SK-N-SH (cell line): ENCODE results near the gene FAM174B. TPM values are rescaled to one million over a fixed set of nuclear protein-coding genes. Genes with fewer than 3 reads are reported as not detected.

Experiments used
- CTCF ChIA-PET: fragments of 300-600, 350-600 bp; formaldehyde crosslinking; extraction: SDS; loops from one replicate; lab custom pipeline; 2021; lab: Yijun Ruan, JAX
- POLR2A ChIA-PET: fragments of 350-600 bp; sonication (Branson Sonifier 250); formaldehyde crosslinking; extraction: SDS; loops from one replicate; lab custom pipeline; 2020; ENCODE audit warnings: antibody characterized with exemption, inconsistent platforms; lab: Yijun Ruan, JAX
- DNase-seq: peaks from one replicate; pipeline ENCODE4 v3.0.0; 2012
- H2AFZ ChIP-seq: fragments of 200-600 bp; sonication (generic); 2 replicates; pipeline ENCODE4 v1.8.1; 2016; ENCODE audit warnings: antibody characterized with exemption, mild to moderate bottlenecking, low read depth
- H3F3A ChIP-seq: fragments of 200-600 bp; sonication (generic); replicated peaks from 2 replicates; pipeline ENCODE3; 2016; ENCODE audit warnings: antibody characterized with exemption, mild to moderate bottlenecking; ENCODE audit not compliant: insufficient read depth
- H3K27ac ChIP-seq, 2 experiments: fragments of 200-500 bp in 1 of 2; fragments of 200-600 bp in 1 of 2; sonication (Bioruptor generic) in 1 of 2; sonication (generic), shearing (Covaris generic) in 1 of 2; 2 replicates each; pipeline versions ENCODE4 v1.5.1 to v1.6.1; 2014 to 2016; ENCODE audit warnings: low read depth in 2 of 2, inconsistent platforms in 1 of 2, low read length in 1 of 2, mild to moderate bottlenecking in 1 of 2, mixed read lengths in 1 of 2
- H3K27me3 ChIP-seq: fragments of 200-600 bp; sonication (generic), shearing (Covaris generic); 2 replicates; pipeline ENCODE4 v1.6.1; 2016; ENCODE audit warnings: mixed run types; ENCODE audit not compliant: insufficient read depth
- H3K36me3 ChIP-seq, 2 experiments: fragments of 200-500 bp in 1 of 2; fragments of 200-600 bp in 1 of 2; sonication (Bioruptor generic) in 1 of 2; sonication (generic) in 1 of 2; replicated peaks in 1 of 2; 2 replicates each; pipeline versions ENCODE3 to v1.5.1; 2014 to 2016; ENCODE audit warnings: low read length in 1 of 2, mild to moderate bottlenecking in 1 of 2; ENCODE audit not compliant: insufficient read depth in 2 of 2, control insufficient read depth in 1 of 2
- H3K4me1 ChIP-seq, 2 experiments: fragments of 200-500 bp in 1 of 2; fragments of 200-600 bp in 1 of 2; sonication (Bioruptor generic) in 1 of 2; sonication (generic), shearing (Covaris generic) in 1 of 2; 2 replicates each; pipeline versions ENCODE4 v1.5.1 to v1.6.1; 2014 to 2016; ENCODE audit warnings: low read depth in 1 of 2, low read length in 1 of 2, mixed run types in 1 of 2; ENCODE audit not compliant: insufficient read depth in 2 of 2, control insufficient read depth in 1 of 2
- H3K4me2 ChIP-seq: fragments of 200-600 bp; sonication (generic), shearing (Covaris generic); 2 replicates; pipeline ENCODE4 v1.6.1; 2017; ENCODE audit warnings: mixed run types
- H3K4me3 ChIP-seq, 2 experiments: fragments of 200-500 bp in 1 of 2; fragments of 200-600 bp in 1 of 2; sonication (Bioruptor generic) in 1 of 2; sonication (generic), shearing (Covaris generic) in 1 of 2; 2 replicates each; pipeline versions ENCODE4 v1.5.1 to v1.8.1; 2014 to 2016; ENCODE audit warnings: low read depth in 2 of 2, inconsistent platforms in 1 of 2, low read length in 1 of 2, mild to moderate bottlenecking in 1 of 2, mixed read lengths in 1 of 2, moderate library complexity in 1 of 2
- H3K79me2 ChIP-seq: fragments of 200-600 bp; sonication (generic); 2 replicates; pipeline ENCODE4 v1.8.1; 2017; ENCODE audit warnings: mild to moderate bottlenecking; ENCODE audit not compliant: insufficient read depth
- H3K9ac ChIP-seq: fragments of 200-600 bp; sonication (generic); 2 replicates; pipeline ENCODE4 v1.6.1; 2017; ENCODE audit warnings: mixed run types
- H3K9me2 ChIP-seq: fragments of 200-600 bp; sonication (generic); 2 replicates; pipeline ENCODE4 v1.6.1; 2017; ENCODE audit warnings: mixed run types
- H3K9me3 ChIP-seq: fragments of 200-600 bp; sonication (generic); 2 replicates; pipeline ENCODE4 v1.6.1; 2017; ENCODE audit warnings: mixed run types, mild to moderate bottlenecking, moderate library complexity
- H4K20me1 ChIP-seq: fragments of 200-600 bp; sonication (generic); 2 replicates; pipeline ENCODE4 v1.6.1; 2017; ENCODE audit warnings: mild to moderate bottlenecking, mixed run types; ENCODE audit not compliant: insufficient read depth
- CHD2 ChIP-seq: fragments of 150-350 bp; IDR thresholded peaks from 2 replicates; pipeline ENCODE4 v1.6.1; 2018; ENCODE audit warnings: low read length; ENCODE audit not compliant: partially characterized antibody
- ELF1 ChIP-seq: IDR thresholded peaks from 2 replicates; pipeline ENCODE4 v1.4.0; 2012
- EP300 ChIP-seq, 2 experiments: IDR thresholded peaks; 2 replicates each; pipeline versions ENCODE4 v1.4.0 to v1.6.1; 2012; ENCODE audit warnings: borderline replicate concordance in 1 of 2, low read depth in 1 of 2, low read length in 1 of 2
- FOSL2 ChIP-seq: IDR thresholded peaks from 2 replicates; pipeline ENCODE4 v1.4.0; 2012; ENCODE audit warnings: low read depth, mild to moderate bottlenecking, moderate library complexity, borderline replicate concordance
- FOXJ3 ChIP-seq: sonication (generic); formaldehyde crosslinking; IDR thresholded peaks from 2 replicates; pipeline ENCODE4 v1.5.1; 2020; ENCODE audit warnings: mild to moderate bottlenecking, missing genetic modification reagents
- GABPA ChIP-seq: IDR thresholded peaks from 2 replicates; pipeline ENCODE4 v1.4.0; 2012; ENCODE audit warnings: low read depth, mild to moderate bottlenecking
- JUND ChIP-seq: IDR thresholded peaks from 2 replicates; pipeline ENCODE4 v1.4.0; 2012
- MAX ChIP-seq: IDR thresholded peaks from 2 replicates; pipeline ENCODE4 v1.4.0; 2012; ENCODE audit warnings: low read depth
- NFIC ChIP-seq: IDR thresholded peaks from 2 replicates; pipeline ENCODE4 v1.4.0; 2012; ENCODE audit warnings: borderline replicate concordance
- RAD21 ChIP-seq: IDR thresholded peaks from 2 replicates; pipeline ENCODE4 v1.6.1; 2012; ENCODE audit warnings: mild to moderate bottlenecking, low read length
- RCOR1 ChIP-seq: fragments of 150-350 bp; IDR thresholded peaks from 2 replicates; pipeline ENCODE4 v1.6.1; 2017; ENCODE audit warnings: antibody characterized with exemption, low read length
- TCF12 ChIP-seq: IDR thresholded peaks from 2 replicates; pipeline ENCODE4 v1.4.0; 2012
- YY1 ChIP-seq: IDR thresholded peaks from 2 replicates; pipeline ENCODE4 v1.4.0; 2012; ENCODE audit warnings: low read depth, mild to moderate bottlenecking
- ZBTB33 ChIP-seq: IDR thresholded peaks from 2 replicates; pipeline ENCODE4 v1.4.0; 2012; ENCODE audit warnings: low read depth, borderline replicate concordance
- WGBS: methylation state at CpG from one replicate; pipeline ENCODE4 v1.1.6; 2017; ENCODE audit warnings: low lambda C conversion rate; 5-methylcytosine and 5-hydroxymethylcytosine counted together
- polyA plus RNA-seq, 3 experiments: library from polyadenylated mRNA; depleted of rRNA; stranded (reverse); fragments of >200 nt; gene quantifications; 2 replicates each; pipeline ENCODE4 v1.2.3, GENCODE V29; 2012
- TF ChIP-seq, protein P1 (sequence below): IDR thresholded peaks from 2 replicates; pipeline ENCODE4 v1.6.1; 2012; ENCODE audit warnings: mild to moderate bottlenecking, low read depth, low read length, moderate library complexity
- TF ChIP-seq, protein P2 (sequence below): IDR thresholded peaks from 2 replicates; pipeline ENCODE4; 2012
- TF ChIP-seq, protein P3 (sequence below): IDR thresholded peaks from 2 replicates; pipeline ENCODE4 v1.4.0; 2012; ENCODE audit warnings: low read depth, borderline replicate concordance

Gene FAM174B
- polyA plus RNA-seq, 1 of the 3 experiments (the other 2 are of a cell fraction), result 0.30 TPM

GRCh38 chr15:92606126-92606835, 49.3 kb downstream of the FAM174B start:
- Histone ChIP-seq H4K20me1 (no peaks in the 10 kb centered on the region), H3K79me2 (no peaks in the 10 kb centered on the region), H3K4me2 (no peak overlapping the region), H3K4me3 (no peak overlapping the region), H3F3A (no peaks in the 10 kb centered on the region), H2AFZ (no peak overlapping the region), H3K36me3 (no peaks in the 10 kb centered on the region), H3K27ac (no peak overlapping the region), H3K4me1 (no peaks in the 10 kb centered on the region), H3K9me2 (no peaks in the 10 kb centered on the region), H3K9me3 (no peaks in the 10 kb centered on the region), H3K27me3 (no peaks in the 10 kb centered on the region), H3K9ac (no peak overlapping the region)
- CTCF ChIA-PET, result interaction anchor here (1.0 kb wide), 1 partner anchor 9 kb away, joined by 5 read pairs; no protein-coding TSS in a partner anchor
- no peak for DNase-seq
- POLR2A ChIA-PET, result no interaction called here
- TF ChIP-seq CHD2 (no peak), FOSL2 (no peak), EP300 (IDR thresholded peaks at IDR 0.05; ENCODE audit: borderline replicate concordance in 1 of 2, low read depth in 1 of 2, low read length in 1 of 2) (no peak), JUND (no peak), ZBTB33 (no peak), MAX (no peak), FOXJ3 (CRISPR knock-in tag) (no peak), ELF1 (no peak), RAD21 (no peak), TCF12 (no peak), GABPA (no peak), NFIC (no peak), YY1 (no peak), RCOR1 (no peak)
- TF ChIP-seq, protein P1, sequence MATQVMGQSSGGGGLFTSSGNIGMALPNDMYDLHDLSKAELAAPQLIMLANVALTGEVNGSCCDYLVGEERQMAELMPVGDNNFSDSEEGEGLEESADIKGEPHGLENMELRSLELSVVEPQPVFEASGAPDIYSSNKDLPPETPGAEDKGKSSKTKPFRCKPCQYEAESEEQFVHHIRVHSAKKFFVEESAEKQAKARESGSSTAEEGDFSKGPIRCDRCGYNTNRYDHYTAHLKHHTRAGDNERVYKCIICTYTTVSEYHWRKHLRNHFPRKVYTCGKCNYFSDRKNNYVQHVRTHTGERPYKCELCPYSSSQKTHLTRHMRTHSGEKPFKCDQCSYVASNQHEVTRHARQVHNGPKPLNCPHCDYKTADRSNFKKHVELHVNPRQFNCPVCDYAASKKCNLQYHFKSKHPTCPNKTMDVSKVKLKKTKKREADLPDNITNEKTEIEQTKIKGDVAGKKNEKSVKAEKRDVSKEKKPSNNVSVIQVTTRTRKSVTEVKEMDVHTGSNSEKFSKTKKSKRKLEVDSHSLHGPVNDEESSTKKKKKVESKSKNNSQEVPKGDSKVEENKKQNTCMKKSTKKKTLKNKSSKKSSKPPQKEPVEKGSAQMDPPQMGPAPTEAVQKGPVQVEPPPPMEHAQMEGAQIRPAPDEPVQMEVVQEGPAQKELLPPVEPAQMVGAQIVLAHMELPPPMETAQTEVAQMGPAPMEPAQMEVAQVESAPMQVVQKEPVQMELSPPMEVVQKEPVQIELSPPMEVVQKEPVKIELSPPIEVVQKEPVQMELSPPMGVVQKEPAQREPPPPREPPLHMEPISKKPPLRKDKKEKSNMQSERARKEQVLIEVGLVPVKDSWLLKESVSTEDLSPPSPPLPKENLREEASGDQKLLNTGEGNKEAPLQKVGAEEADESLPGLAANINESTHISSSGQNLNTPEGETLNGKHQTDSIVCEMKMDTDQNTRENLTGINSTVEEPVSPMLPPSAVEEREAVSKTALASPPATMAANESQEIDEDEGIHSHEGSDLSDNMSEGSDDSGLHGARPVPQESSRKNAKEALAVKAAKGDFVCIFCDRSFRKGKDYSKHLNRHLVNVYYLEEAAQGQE, result no peak
- TF ChIP-seq, protein P2, sequence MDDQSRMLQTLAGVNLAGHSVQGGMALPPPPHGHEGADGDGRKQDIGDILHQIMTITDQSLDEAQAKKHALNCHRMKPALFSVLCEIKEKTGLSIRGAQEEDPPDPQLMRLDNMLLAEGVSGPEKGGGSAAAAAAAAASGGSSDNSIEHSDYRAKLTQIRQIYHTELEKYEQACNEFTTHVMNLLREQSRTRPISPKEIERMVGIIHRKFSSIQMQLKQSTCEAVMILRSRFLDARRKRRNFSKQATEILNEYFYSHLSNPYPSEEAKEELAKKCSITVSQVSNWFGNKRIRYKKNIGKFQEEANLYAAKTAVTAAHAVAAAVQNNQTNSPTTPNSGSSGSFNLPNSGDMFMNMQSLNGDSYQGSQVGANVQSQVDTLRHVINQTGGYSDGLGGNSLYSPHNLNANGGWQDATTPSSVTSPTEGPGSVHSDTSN, result no peak
- TF ChIP-seq, protein P3, sequence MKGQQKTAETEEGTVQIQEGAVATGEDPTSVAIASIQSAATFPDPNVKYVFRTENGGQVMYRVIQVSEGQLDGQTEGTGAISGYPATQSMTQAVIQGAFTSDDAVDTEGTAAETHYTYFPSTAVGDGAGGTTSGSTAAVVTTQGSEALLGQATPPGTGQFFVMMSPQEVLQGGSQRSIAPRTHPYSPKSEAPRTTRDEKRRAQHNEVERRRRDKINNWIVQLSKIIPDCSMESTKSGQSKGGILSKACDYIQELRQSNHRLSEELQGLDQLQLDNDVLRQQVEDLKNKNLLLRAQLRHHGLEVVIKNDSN, result no peak
- 45% methylated on average over 9 of the region's 9 CpGs for WGBS
